Activated T-helper 1 cell treated with anti-CD3 and anti-CD28 coated beads, Interleukin-12 subunit alpha, Interleukin-12 subunit beta, Interleukin-2, Interleukin-4 antibody, amounts not matched to agents 30 ng/mL and 10 ng/mL and 1 ng/mL, durations not matched to agents 14 hours and 24 hours and 36 hours (primary cell): ENCODE measurements around the gene USB1. TPM values are rescaled to one million over a fixed set of nuclear protein-coding genes. Genes with fewer than 3 reads are reported as not detected.
"Not testable (repeated sequence)": the region's sequence is repeated elsewhere in the genome, so short reads cannot be mapped to it uniquely, and the experiment has no call there.

ENCODE experiments used
- DNase-seq: peaks from one replicate; pipeline ENCODE4 v3.0.0; 2021; ENCODE audit warnings: low spot score
- H3K27ac Mint-ChIP-seq: one replicate; pipeline ENCODE4 v1.8.0; 2021; ENCODE audit warnings: mild to moderate bottlenecking, mixed read lengths
- H3K27me3 Mint-ChIP-seq: one replicate; pipeline ENCODE4 v1.8.0; 2022; ENCODE audit warnings: mild to moderate bottlenecking, moderate library complexity, mixed read lengths; ENCODE audit not compliant: insufficient read depth
- H3K36me3 Mint-ChIP-seq: one replicate; pipeline ENCODE4 v1.8.0; 2021; ENCODE audit warnings: low read depth, mixed read lengths
- H3K4me1 Mint-ChIP-seq: one replicate; pipeline ENCODE4 v1.8.0; 2021; ENCODE audit warnings: low read depth, mixed read lengths
- H3K4me3 Mint-ChIP-seq: one replicate; pipeline ENCODE4 v1.8.0; 2021; ENCODE audit warnings: mild to moderate bottlenecking, moderate library complexity, mixed read lengths
- H3K9me3 Mint-ChIP-seq: one replicate; pipeline ENCODE4 v1.8.0; 2021; ENCODE audit warnings: mixed read lengths
- intact Hi-C: fragments of 100-400 bp; cut with micrococcal nuclease; formaldehyde crosslinking; loops from one replicate; pipeline ENCODE4 v1.15.1; 2024
- total RNA-seq: library from RNA; stranded (reverse); gene quantifications from 2 replicates; pipeline ENCODE4 v1.2.3, GENCODE V29; 2022

Gene USB1
- total RNA-seq, 1 donor from 2014 or later = 60.8 TPM

DNA sequence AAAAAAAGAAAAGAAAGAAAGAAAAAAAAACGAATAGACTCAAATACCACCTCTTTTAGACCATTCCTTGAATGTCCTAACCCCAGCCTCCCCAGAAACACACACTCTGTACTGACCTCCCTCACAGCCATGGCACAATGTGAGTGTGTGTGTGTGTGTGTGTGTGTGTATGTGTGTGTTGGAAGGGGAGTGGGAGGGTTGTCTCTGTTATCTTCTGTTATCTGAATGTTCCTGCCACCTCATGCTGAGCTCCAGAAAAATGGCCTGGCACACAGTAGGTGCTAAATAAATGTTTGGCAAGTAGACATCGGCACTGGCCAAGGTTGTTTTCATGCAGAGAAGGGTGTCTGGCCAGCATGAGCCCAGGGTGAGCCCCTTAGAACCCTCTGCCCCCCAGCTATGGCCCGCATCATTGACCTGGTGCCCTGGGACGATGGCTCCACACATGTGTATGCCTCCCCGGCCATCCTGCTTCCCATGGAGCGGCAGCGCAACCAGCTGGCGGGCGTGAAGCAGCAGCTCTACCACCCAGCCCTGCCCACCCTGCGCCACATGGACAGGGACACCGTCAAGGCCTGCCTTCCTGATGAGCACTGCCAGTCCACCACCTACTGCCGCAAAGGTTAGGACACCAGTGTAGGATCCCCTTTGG, 23.7 kb upstream of the USB1 start:
- intact Hi-C loops = no loop called here
- Mint-ChIP-seq H3K9me3 (no peaks in the 10 kb centered on the region), H3K36me3 (no peaks in the 10 kb centered on the region), H3K27me3 (peaks cover 4% of the 10 kb centered on the region), H3K4me3 (no peak overlapping the region), H3K4me1 (no peaks in the 10 kb centered on the region), H3K27ac (no peak overlapping the region)
- DNase-seq = no peak

DNA sequence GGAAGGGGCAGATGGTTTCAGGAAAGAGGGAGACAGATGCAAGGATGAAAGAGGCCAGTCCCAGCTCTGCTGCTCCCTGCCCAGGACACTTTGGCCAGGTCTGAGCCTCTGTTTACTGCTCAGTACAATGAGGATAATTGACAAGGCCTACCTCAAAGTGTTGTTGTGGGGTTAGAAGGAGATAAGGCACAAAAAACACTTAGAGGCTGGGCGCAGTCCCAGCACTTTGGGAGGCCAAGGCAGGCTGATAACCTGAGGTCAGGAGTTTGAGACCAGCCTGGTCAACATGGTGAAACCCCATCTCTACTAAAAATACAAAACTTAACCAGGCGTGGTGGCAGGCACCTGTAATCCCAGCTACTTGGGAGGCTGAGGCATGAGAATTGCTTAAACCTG, 23.1 kb upstream of the USB1 start:
- DNase-seq, H3K27ac Mint-ChIP-seq, H3K4me3 Mint-ChIP-seq, H3K27me3 Mint-ChIP-seq, H3K4me1 Mint-ChIP-seq, H3K36me3 Mint-ChIP-seq, H3K9me3 Mint-ChIP-seq, intact Hi-C loops: not testable (repeated sequence)

DNA sequence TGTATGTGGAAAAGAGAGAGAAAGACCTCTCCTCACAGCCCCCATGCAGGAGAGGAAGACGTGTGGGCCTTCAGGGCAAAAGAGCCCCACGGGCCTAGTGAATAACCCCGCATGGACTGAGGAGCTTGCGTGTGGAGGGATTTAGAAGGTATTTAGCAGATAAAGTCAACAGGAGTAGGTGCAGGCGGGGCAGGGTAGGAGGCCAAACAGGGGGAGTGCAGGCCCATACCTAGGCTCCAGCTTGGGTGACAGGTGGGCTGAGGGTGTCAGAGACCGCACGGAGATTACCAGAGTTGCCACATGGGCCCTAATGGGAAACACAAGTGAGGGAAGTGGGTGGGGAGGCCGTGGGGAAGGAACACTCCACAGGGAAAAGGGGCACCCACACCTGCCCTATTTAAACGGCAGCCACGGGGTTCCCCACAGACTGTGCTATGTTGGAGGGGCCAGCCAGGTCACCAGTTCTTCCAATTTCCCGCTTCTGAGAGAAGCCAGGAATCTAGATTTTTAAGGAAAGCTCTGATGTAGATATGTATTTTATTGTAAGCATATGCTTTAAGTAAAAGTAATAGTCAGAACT, 22.1 kb upstream of the USB1 start:
- Mint-ChIP-seq H3K4me1 (no peaks in the 10 kb centered on the region), H3K9me3 (no peaks in the 10 kb centered on the region)
- intact Hi-C loops = no loop called here

DNA sequence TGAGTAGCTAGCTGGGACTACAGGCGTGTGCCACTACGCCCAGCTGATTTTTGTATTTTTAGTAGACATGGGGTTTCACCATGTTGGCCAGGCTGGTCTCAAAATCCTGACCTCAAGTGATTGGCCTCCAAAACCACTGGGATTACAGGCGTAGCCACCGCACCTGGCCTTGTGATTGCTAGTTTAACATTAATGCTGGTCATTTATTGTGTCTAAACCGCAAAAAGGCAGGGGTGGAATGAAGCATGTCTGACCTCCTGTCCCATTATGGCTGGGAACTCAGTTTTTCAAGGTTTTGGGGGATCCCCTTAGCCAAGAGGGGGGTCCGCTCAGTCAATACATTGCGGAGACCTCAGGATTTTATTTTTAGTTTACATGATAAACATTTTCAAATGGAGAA, 19.6 kb upstream of the USB1 start:
- Mint-ChIP-seq H3K4me1 (no peaks in the 10 kb centered on the region), H3K4me3 (no peak overlapping the region), H3K27ac (no peak overlapping the region), H3K27me3 (peaks cover 12% of the 10 kb centered on the region), H3K36me3 (no peaks in the 10 kb centered on the region), H3K9me3 (no peaks in the 10 kb centered on the region)
- intact Hi-C loops = no loop called here
- no peak for DNase-seq

More for the DNA sequence above, 22.1 kb upstream of the USB1 start:
- no peak overlapping the region for H3K4me3 Mint-ChIP-seq
- H3K27me3 Mint-ChIP-seq = peaks cover 4% of the 10 kb centered on the region
- H3K27ac Mint-ChIP-seq = no peak overlapping the region
- DNase-seq = no peak
- H3K36me3 Mint-ChIP-seq = no peaks in the 10 kb centered on the region

DNA sequence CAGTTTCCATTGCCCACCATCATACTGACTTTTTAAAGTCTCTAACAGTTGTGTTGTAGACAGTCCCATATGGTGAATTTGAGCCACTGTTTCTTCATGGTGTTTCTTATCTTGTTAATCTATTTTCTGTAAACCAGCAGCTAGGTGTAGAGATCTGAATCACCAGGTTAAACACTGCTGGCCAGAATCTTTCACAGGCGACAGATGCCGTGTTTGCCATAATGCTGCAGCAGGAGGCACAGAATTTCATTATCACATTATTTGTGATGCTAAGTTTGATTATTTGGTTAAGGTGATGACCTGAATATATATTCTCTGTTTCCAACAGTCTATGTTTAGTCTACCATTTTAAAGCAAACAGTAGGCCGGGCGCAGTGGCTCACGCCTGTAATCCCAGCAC, 18.8 kb upstream of the USB1 start:
- Mint-ChIP-seq H3K27ac (no peak overlapping the region), H3K36me3 (no peaks in the 10 kb centered on the region), H3K9me3 (no peaks in the 10 kb centered on the region), H3K27me3 (peaks cover 11% of the 10 kb centered on the region), H3K4me3 (no peak overlapping the region), H3K4me1 (no peaks in the 10 kb centered on the region)
- intact Hi-C loops = no loop called here
- DNase-seq = no peak

DNA sequence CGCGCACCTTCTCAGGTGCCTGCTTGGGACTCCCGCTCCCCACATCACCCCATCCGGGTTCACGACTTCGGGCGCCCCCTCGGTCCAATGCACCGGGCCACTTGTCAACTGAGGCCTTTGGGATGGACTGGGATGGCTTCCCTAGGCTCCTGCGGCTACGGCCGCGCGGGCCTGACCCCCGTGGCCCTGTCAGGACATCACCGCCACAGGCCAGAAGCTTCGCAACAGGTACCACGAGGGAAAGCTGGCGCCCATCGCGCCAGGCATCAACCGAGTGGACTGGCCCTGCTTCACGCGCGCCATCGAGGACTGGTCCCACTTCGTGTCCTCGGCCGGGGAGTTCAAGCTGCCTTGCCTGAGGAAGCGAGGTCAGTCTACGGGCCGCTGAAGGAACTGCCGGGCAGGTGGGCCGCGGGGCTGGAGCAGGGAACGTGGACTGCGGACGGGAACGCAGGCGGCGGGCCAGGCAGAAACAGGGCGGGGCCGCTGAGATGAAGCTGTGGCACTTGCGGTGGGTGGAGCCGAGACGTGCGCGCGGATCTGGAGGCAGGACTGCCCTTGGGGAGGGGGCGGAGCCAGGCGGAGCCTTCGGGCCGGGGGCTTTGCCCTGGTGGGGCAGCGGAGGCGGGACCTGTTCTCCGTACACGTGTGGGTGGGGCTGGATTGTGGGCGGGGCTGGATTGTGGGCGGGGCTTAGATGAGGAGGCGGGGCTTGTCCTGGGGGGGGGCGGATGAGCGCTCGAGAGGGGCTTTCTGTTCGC, 16.6 kb upstream of the USB1 start:
- Mint-ChIP-seq H3K4me1 (no peaks in the 10 kb centered on the region), H3K36me3 (no peaks in the 10 kb centered on the region), H3K4me3 (peak overlapping the region; percentile 85), H3K9me3 (no peaks in the 10 kb centered on the region), H3K27ac (no peak overlapping the region), H3K27me3 (peaks cover 11% of the 10 kb centered on the region)
- peak; percentile 89 for DNase-seq
- intact Hi-C loops = loop anchor here (1.0 to 2.0 kb wide), 6 partner anchors 17 to 249 kb away; partner anchors contain the start of genes CFAP20, KATNB1, MMP15 and USB1

DNA sequence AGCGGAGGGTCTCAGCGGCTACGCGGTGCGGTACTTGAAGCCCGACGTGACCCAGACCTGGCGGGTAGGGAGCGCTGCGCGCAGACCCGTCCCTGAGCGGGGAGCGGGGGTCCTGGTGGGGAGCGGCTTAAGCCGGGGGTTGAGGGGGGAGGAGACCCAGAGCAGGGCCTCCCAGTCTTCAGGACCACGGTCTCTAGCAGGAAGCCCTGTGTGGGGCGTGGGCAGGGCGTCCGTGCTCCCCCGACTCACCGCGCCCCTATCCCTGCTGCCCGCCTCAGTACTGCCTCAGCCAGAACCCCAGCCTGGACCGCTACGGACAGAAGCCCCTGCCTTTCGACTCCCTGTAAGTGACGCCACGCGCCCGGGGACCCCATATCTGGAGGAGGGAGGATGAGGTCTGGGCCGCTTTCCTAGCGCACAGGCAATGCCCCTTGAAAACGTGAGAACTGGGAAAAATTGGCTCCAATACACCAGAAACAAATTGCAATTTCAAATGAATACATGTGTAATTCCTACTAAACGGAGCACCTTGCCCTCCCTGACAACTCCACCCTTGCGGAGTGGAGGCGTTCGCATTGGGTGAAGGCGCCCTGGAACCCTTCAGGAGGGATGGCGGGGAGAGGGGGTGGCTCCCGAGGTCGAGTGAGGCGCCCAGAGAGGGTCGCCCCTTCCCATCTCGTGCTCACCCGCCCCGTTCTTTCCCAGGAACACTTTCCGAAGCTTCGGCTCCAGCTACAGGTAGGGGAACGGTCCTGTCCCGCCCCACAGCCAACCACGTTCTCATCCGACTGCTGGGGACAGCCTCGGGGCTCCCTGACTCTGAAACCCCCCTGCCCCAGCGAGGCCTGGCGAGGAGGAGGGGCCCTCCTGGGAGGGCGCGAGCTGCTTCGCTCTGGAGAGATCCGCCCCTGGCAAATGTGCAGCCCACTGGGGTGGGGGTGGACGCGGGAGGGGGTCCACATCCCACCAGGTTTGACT, 15.7 kb upstream of the USB1 start:
- peak overlapping the region; percentile 85 for H3K4me3 Mint-ChIP-seq
- no peaks in the 10 kb centered on the region for H3K9me3 Mint-ChIP-seq
- H3K27ac Mint-ChIP-seq = no peak overlapping the region
- DNase-seq = no peak
- H3K4me1 Mint-ChIP-seq = no peaks in the 10 kb centered on the region
- intact Hi-C loops = loop anchor here (1.0 to 2.0 kb wide), 6 partner anchors 16 to 250 kb away; partner anchors contain the start of genes CFAP20, KATNB1, MMP15 and USB1
- H3K36me3 Mint-ChIP-seq = no peaks in the 10 kb centered on the region
- peaks cover 11% of the 10 kb centered on the region for H3K27me3 Mint-ChIP-seq

DNA sequence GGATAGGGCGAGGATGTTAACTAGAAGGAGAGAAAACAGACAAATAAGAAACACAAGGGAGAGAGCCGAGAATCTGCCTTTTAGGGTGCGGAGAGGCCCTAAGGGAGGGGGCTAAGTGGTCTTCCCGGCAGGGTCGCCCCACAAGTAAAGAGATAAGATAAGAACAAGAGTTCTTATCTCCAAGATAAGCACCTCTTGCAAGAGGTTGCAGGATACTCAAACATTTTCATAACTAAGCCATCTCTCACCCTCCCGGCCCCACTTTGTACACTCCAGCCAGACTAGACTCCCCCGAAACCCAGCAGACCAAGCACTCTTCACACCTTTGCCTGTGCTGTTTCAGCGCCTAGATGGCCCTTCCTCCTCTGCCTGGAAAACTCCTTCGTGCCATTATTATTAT, 15.0 kb upstream of the USB1 start:
- Mint-ChIP-seq H3K9me3 (no peaks in the 10 kb centered on the region), H3K36me3 (no peaks in the 10 kb centered on the region), H3K27me3 (peaks cover 11% of the 10 kb centered on the region), H3K27ac (no peak overlapping the region), H3K4me1 (no peaks in the 10 kb centered on the region), H3K4me3 (peak overlapping the region; percentile 15)
- intact Hi-C loops = no loop called here
- no peak for DNase-seq

DNA sequence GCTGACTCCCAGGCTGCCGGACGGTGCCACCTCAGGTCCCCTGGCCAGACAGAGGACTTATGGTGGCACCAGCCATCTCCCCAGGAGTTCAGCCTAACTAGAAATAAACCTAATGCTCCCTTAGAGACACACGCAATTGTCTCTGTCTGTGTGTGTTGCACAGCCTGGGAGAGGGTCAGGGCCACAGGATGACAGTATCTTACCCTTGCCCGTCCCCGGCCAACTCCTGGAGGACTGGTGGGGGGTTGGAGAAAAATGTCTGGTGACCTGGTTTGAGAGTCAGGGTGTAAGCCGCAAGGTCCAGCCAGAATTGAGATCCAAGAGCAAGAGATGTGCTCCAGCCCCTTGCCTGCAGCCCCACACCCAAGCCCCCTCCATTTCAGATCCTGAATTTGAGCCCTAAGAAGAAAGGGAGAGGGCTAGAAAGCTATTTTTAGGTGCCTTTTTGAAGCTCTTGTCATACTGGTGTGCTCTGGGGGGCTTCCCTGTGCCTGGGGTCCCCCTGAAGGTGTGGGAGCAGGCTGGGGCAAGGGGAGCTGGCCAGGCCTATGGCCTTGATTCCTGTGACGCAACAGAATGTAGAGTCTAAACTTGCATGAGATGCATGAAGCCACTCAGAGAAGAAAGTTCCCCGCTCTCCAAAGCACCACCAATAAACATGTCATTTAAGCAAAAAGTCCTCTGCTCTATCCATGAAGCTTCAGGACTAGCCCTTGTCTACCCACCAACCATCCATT, 13.6 kb upstream of the USB1 start:
- Mint-ChIP-seq H3K36me3 (no peaks in the 10 kb centered on the region), H3K27ac (no peak overlapping the region), H3K9me3 (no peaks in the 10 kb centered on the region), H3K4me1 (no peaks in the 10 kb centered on the region), H3K4me3 (no peak overlapping the region), H3K27me3 (peaks cover 11% of the 10 kb centered on the region)
- DNase-seq = no peak
- intact Hi-C loops = no loop called here

DNA sequence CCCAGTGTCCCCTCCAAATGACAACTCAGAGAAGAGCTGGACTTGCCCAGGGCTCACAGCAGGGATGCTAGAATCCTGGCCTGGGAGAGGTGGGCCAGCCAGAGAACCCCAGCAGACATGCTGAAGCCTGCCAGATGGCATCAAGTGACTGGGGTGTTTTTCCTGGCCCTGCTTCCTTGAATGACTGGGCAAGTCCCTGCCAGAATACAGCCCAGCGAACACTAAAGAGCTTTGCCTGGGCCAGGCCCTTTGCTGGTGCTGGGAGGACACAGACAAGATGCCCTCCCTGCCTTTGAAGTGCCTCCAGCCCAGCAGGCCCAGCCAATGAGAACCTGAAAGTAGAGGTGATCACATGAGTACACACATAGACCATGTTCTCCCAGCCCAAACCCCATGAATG, 12.3 kb upstream of the USB1 start:
- Mint-ChIP-seq H3K4me1 (no peaks in the 10 kb centered on the region), H3K27ac (no peak overlapping the region), H3K27me3 (peaks cover 11% of the 10 kb centered on the region), H3K9me3 (no peaks in the 10 kb centered on the region), H3K4me3 (no peak overlapping the region), H3K36me3 (peaks cover 4% of the 10 kb centered on the region)
- DNase-seq = no peak
- intact Hi-C loops = no loop called here

DNA sequence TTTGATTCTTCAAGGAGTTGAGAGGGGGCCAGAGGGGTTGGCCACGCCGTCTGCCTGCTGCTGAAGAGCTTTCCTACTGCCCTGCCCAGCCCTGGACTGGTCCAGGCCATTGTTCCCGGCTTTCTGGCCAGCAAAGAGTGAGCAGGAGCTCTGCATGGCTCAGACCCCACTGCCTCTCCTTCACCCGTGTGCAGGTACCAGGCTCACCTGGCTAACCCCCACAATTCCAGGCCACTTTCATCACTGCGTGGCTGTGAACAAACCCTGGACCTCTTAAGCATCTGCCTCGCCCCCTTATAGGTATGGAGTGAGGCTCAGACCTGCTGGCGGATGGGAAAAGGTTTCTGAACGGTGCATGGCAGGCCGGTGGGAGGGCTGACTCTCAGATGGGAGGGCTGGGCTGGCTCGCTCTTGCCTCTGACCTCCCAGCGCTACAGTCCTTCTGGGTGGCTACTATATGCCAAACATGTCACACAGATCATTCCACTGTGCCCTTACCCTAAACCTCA, 9.6 kb upstream of the USB1 start:
- Mint-ChIP-seq H3K4me3 (no peak overlapping the region), H3K4me1 (peaks cover 9% of the 10 kb centered on the region), H3K9me3 (no peaks in the 10 kb centered on the region), H3K36me3 (peaks cover 12% of the 10 kb centered on the region), H3K27ac (no peak overlapping the region), H3K27me3 (peaks cover 2% of the 10 kb centered on the region)
- intact Hi-C loops = no loop called here
- DNase-seq = no peak

DNA sequence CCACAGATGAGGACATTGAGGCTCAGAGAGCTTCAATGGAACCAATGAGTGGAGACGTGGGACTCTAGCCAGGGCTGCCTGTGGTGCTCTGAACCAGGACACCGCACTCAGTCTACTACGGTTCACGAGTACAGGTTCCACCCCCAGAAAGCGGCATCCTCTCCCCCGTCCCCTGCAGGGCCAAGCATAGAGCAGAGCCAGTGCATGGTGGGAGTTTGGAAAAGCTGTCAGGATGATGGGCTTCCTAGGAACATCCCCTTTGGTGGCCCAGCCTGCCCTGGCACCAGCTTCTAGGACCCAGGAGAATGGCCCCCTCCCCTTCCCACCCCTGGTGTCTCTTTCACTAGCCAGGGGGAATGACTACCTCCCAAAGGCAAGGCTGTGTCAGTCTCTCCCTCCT, 9.1 kb upstream of the USB1 start:
- Mint-ChIP-seq H3K4me3 (no peak overlapping the region), H3K4me1 (peaks cover 9% of the 10 kb centered on the region), H3K9me3 (no peaks in the 10 kb centered on the region), H3K27ac (no peak overlapping the region), H3K36me3 (peaks cover 12% of the 10 kb centered on the region), H3K27me3 (peaks cover 2% of the 10 kb centered on the region)
- DNase-seq = no peak
- intact Hi-C loops = no loop called here
